AML-193 (cell line): ENCODE measurements around the gene PTPRM.

Experiments used
- DNase-seq, 2 experiments: peaks; one replicate each; lab custom pipeline; 2025; lab: John Stamatoyannopoulos, UW

PTPRM gene

GRCh38 chr18:7600036-7600435, 32.9 kb downstream of the PTPRM start:
- DNase-seq: no peak

- DNase-seq: no peak
Measured at GRCh38 chr18:7600528-7601245, 33.6 kb downstream of the PTPRM start.

- DNase-seq: no peak
Measured at GRCh38 chr18:7601246-7601615, 34.1 kb downstream of the PTPRM start.

- DNase-seq: no peak
Measured at GRCh38 chr18:7601936-7602335, 34.8 kb downstream of the PTPRM start.

- DNase-seq: no peak
Measured at GRCh38 chr18:7603259-7604000, 36.3 kb downstream of the PTPRM start.

GRCh38 chr18:7604361-7604760, 37.2 kb downstream of the PTPRM start:
- DNase-seq: no peak

- DNase-seq: no peak
Measured at GRCh38 chr18:7605705-7606104, 38.6 kb downstream of the PTPRM start.

GRCh38 chr18:7607540-7608173, 40.5 kb downstream of the PTPRM start:
- DNase-seq: no peak

- DNase-seq: no peak
Measured at GRCh38 chr18:7608174-7608550, 41.0 kb downstream of the PTPRM start.

- DNase-seq: no peak
Measured at GRCh38 chr18:7608781-7609201, 41.7 kb downstream of the PTPRM start.

- DNase-seq: no peak
Measured at GRCh38 chr18:7609617-7610016, 42.5 kb downstream of the PTPRM start.

GRCh38 chr18:7614042-7614441, 46.9 kb downstream of the PTPRM start:
- no peak for DNase-seq

- no peak for DNase-seq
Measured at GRCh38 chr18:7615840-7616239, 48.7 kb downstream of the PTPRM start.

- DNase-seq: no peak
Measured at GRCh38 chr18:7616661-7617060, 49.5 kb downstream of the PTPRM start.

- DNase-seq: no peak
Measured at GRCh38 chr18:7617738-7618422, 50.8 kb downstream of the PTPRM start.

- DNase-seq: no peak
Measured at GRCh38 chr18:7618891-7619442, 51.9 kb downstream of the PTPRM start.

- DNase-seq: no peak
Measured at GRCh38 chr18:7619676-7620075, 52.6 kb downstream of the PTPRM start.

- DNase-seq: no peak
Measured at GRCh38 chr18:7622721-7623120, 55.6 kb downstream of the PTPRM start.

- DNase-seq: no peak
Measured at GRCh38 chr18:7623681-7624080, 56.6 kb downstream of the PTPRM start.

GRCh38 chr18:7624697-7625096, 57.6 kb downstream of the PTPRM start:
- DNase-seq: no peak

- no peak for DNase-seq
Measured at GRCh38 chr18:7626175-7626921, 59.2 kb downstream of the PTPRM start.
